Left ventricle myocardium superior (tissue), 1 donor: ENCODE results near the gene FBXW11. TPM values are rescaled to one million over a fixed set of nuclear protein-coding genes. Genes with fewer than 3 reads are reported as not detected.
A peak's percentile ranks its signal among the peaks of the same experiment; 100 is the strongest.

Source experiments
- ATAC-seq: fragments of 200-7000 bp; cut with Tn5 transposase; one replicate; pipeline ENCODE4 v1.9.1; 2020; ENCODE audit warnings: mild to moderate bottlenecking, moderate library complexity
- DNase-seq: peaks from one replicate; pipeline ENCODE4 v3.0.0-alpha.2; 2020
- intact Hi-C: fragments of 100-400 bp; cut with micrococcal nuclease; formaldehyde crosslinking; loops from one replicate; pipeline ENCODE4 v1.11.0; 2022
- total RNA-seq: library from RNA; stranded (reverse); fragmentation: NEBNext Ultra II Directional; extraction: Animal tissue kit (Norgen Biotek cat#: 25700); gene quantifications from one replicate; pipeline ENCODE4 v1.2.1, GENCODE V29; 2021
- donor health status: DM: no; HTN: yes; CAD: no; lungs with severe emphysema.

FBXW11 gene
- total RNA-seq, 1 donor from 2014 or later, result 69.0 TPM

DNA sequence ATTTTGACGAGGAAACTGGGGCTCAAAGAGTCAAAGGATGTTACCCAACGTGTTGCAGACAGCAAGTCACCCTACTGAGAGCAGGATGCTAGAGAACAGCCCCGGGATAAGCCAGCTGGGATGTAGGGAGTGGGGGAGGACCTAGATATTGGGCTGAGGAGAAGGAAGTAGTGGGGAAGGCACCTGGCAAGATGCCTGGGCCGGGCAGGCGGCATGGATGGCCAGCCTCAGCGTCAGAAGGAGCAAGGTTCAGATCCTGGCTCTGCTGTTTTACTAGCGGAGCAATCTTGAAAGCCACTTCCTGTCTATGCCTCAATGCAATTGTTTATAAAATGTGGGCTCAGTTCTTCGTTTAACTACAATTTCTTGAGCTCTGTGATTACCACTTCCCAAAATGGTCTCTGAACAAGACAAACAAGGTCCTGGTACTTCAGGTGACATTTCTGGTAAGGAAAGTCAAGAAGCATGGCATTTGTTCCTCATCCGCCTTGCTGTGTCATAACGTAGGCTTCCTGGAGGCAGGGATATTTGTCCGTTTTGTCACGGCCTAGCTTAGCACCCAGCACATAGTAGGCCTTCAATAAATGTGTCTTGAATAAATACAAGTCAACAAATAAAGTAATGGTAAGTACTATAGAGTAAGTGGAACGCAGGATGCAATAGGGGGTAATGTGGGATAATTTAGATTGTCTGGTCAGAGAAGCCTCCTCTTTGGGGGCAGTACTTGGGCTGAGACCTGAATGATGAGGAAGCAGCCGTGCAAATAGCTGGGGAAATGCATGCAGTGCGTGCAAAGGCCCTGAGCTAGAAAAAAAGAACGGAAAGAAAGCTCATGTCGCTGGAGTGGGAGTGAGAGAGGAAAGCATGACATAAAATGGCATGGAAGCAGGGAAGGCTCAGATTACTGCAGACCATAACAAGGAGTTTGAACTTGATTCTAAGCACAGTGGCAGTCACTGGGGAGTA is 150.4 kb downstream of the FBXW11 start:
- ATAC-seq (no peak), DNase-seq (no peak)
- intact Hi-C loops, result no loop called here

DNA sequence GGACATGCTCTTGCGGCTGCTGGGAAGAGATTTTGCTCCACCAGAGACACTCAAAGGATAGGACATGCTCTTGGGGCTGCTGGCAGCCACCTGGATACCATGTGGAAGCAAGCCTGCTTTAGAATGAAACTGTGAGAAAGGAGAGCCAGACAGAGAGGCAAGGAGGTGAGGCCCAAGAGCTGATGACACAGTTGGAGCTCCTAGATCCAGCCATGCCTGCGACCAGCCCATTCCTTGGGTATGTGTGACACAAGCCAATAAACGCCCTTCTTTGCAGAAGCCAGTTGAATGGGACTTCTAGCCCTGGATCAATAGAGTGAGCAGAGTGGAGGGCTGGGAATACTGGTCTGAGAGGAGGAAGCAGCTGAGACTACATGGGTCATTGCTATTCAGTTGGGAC is 151.2 kb downstream of the FBXW11 start:
- intact Hi-C loops, result no loop called here
- ATAC-seq, result no peak
- DNase-seq, result no peak

DNA sequence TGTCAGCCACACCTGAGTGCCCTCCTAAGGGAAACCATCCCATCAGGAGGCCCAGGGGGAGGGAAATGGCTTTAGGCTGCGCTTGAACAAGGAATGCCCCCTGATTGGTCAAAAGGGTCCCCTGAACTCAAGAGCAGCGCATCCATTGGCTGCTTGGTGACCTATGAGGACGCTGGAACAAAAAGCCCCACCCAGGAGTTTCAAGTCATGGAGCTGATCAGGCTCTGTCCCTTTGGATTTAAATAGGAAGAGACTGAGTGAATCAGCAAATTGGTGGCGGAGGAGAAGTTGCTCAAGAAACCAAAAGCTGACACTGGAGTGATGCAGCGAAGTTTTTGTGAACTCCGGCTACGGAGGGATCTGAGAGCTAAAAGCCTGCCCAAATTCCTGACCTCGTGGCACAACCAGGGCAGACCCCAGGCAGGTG is 154.2 kb downstream of the FBXW11 start:
- intact Hi-C loops, result no loop called here
- no peak for ATAC-seq
- no peak for DNase-seq

DNA sequence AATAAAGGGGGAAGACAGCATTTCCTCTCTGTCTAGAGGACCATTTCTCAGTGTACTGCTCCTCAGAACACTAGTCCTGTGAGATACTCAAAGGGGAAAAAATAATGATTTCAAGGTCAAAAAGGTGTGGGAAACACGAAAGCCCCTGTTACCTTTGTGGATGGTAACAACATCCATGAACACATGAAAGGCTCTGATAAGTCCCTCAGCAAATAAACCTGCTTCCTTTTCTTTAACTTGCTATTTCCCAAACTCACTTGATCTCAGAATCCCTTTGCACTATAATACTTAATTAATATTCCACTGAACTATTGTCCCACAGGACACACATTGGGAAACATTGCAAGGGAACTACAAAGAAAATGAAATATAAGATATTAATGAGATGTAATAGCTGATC is 155.2 kb downstream of the FBXW11 start:
- no peak for DNase-seq
- ATAC-seq, result no peak
- intact Hi-C loops, result no loop called here

DNA sequence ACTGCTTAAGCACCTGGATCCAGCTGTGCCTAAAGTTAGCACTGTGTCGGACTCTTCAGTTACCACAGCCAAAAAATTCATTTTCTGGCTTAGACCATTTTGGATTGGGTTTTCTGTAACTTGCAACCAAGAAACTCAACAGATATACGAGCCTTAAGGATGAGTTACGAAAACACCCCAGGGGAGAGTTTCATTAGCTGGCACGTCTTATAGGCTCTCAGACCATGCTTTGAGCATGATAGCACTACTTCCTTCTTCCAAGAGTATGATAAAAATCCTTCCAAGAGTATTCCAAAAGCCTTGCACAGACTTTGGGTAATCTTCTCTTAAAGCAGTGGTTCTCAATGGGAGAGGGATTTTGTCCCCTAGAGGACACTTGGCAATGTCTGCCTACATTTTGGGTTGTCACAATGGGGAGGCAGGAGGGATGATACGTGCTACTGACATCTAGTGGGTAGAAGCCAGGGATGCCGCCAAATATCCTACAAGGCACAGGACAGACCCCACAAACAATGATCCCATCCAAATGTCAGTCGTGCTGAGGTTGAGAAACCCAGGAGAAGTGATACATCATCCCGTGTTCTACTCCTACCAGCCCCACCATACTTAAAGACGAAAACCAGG is 156.0 kb downstream of the FBXW11 start:
- intact Hi-C loops, result no loop called here
- no peak for DNase-seq
- peak; percentile 58 for ATAC-seq

DNA sequence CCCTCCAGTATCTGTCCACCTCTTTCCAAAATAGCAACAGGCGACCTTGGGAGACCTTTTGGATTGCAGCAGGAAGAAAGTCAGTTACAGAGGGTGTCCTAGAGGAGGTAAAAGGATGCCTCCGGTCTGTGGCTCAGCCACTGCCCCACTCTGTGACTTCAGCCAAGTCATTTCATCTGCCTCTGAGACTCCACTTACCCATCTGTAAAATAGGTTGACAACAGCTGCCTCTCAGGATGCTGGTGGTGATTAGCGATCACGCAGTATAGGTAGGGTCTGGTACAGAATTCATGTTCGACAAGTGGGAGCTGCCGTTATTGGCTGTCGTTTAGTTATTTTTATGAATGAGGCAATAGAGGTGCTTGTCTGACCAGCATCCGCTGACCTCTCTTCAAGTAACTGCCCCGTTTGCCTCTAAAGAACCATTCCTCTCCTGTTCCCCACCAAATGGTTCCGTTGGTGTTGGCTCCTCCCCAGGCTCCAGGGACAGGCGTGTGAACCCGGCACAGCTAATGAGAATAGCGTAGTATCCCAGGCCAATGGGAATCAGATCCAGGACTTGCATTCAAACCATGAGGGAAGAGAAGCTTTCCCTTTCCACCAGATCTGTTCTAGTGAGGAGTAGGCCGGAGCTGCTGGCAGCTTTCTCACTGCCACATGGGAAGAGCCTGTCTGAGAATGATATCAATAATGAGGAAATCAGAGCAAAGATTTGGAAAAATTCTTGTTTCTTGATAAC is 156.7 kb downstream of the FBXW11 start:
- intact Hi-C loops, result no loop called here
- peak; percentile 77 for DNase-seq
- peak; percentile 72 for ATAC-seq

DNA sequence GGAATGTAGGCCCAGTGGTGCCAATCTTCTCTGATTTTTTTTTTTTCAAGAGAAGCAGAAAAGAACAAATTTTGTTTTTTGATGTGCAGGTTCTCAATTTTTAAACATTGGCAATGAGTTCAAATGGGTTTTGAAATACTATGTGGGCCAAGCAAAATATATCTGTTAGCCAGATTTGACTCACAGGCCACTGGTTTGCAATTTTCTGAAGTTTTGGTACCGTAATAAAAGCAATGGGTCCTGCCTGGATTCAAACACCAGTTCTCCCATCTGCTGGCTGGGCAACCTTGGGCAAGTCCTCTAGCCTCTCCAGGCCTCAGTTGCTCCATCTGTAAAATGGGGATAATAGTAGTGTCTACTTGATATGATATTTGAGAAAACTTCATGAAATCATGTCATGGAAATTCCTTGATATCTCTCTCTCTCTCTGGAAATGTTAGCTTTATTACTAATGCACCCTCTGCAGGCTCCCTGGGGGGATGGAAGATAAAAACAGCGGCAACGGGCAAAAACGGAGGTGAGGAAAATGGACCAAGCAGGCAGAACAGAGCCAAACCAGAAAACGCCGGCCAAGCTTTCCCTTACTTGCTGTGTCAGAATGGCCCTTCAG is 157.4 kb downstream of the FBXW11 start:
- intact Hi-C loops, result no loop called here
- no peak for ATAC-seq
- no peak for DNase-seq

DNA sequence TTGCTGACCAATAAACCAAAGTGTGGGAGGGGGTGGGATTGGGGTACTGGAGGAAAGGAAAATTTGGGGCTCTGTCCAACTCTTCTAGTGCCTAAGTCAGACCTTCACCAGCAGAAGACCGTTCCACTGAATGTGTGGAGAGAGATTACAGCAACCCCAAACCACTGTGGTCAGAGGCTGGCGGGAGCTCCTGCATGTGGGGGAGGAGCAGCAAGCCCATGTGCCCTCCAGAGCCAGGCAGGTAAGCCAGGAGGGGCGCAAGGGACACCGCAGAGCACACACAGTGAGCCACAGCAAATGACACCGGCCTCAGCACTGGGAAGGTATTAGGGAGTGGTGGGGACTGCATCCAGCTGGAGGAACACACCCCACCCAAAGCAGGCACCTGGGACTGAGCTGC is 158.0 kb downstream of the FBXW11 start:
- intact Hi-C loops, result no loop called here
- ATAC-seq (no peak), DNase-seq (no peak)

DNA sequence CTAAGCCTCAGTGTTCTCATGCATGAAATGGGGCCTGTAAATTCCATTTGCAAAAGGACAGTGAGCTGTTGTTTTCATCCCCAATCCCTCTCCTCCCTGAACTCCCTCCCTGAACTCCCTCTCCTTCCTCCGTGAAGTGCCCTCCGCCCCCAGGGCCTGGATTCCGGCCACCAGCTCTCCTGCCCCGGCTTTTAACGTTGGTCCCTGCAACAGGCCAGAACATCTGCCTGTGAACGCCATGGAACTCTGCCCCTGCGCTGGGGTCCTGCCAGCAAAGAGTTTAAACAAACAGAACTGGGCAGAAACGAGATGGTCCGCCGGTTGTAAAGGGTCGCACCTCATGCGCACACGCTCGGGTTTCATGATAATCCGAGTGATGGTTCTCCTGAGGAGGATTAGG is 158.4 kb downstream of the FBXW11 start:
- DNase-seq (no peak), ATAC-seq (no peak)
- intact Hi-C loops, result no loop called here

DNA sequence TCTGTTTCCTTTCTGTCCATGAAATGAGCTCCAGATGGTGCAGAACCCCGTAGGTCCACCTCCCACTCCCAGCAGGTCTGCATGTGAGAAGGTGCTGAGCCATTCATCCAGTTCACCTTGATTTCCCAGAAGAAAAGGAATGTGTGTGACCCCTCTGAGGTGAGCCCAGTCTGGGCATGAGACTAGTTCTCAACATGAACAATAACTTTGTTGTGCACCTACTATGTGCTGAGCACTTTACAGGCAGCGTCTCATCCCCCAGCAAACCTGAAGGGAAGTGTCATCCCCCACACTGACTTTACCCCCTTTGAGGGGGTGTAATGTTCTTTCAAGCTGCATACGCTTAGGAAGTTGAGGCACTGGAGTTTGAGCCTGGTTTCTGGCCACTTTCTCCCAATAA is 159.4 kb downstream of the FBXW11 start:
- DNase-seq, result no peak
- intact Hi-C loops, result no loop called here
- ATAC-seq, result no peak

DNA sequence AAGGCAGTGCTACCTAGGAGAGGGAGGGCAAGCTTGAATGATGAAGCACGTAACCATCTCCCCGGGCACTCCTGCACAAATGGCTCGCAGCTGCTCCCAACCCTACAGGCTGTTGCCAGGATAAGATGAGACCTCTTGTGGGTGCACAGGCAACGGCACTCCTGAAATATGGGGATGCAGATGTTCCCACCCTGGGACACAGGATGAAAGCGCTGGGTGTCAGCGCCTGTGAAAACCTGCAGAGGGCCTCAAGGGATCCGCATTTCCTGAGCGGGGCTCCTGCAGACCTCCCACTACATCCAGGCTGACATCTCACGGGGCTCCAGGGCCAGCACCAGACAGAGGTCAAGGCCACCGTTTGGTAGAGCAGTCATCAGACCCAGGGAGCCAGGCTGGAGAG is 160.1 kb downstream of the FBXW11 start:
- DNase-seq (no peak), ATAC-seq (no peak)
- intact Hi-C loops, result no loop called here

DNA sequence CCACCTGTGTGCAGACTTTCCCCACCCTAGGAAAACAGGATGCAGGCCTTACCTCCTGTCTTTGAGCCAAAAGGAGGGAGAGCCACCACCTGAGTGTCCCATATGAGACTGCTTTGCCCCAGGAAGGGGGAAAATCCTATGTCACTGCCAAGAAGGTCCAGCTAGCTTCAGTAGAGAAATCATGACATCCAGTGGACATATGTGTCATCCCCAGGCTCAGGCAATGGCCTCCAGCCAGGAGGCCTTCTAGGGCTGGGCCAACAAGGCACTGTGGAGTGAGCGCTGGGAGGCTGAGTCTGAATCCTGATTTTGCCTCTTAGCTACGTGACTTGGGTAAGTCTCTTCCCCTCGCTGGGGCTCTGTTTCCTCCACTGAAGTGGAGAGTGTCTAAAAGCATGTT is 160.6 kb downstream of the FBXW11 start:
- intact Hi-C loops, result no loop called here
- peak; percentile 78 for DNase-seq
- ATAC-seq, result peak; percentile 59

DNA sequence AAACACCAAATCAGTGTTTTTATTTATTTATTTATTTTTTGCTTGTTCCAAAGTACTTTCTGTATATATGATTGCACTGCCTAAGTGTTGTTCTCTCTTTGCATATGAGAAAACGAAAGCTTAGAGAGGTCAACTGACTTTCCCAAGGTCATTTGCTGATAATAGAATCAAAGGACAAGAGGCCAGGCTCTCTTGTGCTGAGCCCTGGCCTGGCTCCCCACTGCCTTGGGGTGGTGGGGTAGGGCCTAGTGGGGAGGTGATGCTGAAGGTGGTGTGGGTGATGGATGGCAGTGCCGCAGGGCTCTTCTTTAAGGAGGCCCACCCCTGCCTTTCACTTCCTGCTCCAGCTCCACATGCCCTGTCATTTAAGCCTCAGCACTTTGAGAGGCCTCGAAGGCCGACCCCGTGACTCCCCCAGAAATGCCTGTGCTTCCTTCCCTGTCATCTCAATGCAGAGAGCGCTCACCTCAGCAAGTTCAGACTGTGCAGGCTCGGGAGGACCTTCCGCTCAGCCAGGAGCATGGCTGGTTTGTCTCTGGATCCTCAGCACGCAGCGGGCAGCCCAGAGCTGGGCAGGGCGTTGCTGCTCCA is 161.3 kb downstream of the FBXW11 start:
- ATAC-seq (peak; percentile 7), DNase-seq (no peak)
- intact Hi-C loops, result no loop called here

DNA sequence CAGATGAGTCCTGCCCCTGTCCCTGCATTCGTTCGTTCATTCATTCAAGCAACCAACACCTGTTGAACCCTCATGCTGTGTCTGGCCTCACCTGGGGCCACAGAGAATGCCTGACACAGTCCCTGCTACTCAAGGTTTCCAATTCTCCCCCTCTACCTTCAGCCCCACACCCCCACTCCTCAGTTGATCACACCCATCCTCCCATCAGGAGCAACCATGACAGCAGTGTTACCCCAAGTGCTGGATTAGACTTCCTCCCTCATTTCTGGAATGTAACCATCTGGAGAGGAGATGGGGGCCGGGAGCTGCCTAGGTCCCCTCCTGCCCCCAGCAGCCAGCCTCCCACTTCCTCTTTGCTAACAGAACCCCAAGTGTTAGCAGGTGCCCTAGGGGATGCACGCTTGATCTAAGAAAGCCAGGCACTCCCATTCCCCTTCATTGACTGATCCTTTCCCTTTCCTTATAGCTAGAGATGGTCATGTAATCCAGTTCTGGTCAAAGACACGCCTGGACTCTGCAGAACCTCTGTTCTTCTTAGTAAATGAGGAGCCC is 163.6 kb downstream of the FBXW11 start:
- intact Hi-C loops, result no loop called here
- DNase-seq, result no peak
- no peak for ATAC-seq

DNA sequence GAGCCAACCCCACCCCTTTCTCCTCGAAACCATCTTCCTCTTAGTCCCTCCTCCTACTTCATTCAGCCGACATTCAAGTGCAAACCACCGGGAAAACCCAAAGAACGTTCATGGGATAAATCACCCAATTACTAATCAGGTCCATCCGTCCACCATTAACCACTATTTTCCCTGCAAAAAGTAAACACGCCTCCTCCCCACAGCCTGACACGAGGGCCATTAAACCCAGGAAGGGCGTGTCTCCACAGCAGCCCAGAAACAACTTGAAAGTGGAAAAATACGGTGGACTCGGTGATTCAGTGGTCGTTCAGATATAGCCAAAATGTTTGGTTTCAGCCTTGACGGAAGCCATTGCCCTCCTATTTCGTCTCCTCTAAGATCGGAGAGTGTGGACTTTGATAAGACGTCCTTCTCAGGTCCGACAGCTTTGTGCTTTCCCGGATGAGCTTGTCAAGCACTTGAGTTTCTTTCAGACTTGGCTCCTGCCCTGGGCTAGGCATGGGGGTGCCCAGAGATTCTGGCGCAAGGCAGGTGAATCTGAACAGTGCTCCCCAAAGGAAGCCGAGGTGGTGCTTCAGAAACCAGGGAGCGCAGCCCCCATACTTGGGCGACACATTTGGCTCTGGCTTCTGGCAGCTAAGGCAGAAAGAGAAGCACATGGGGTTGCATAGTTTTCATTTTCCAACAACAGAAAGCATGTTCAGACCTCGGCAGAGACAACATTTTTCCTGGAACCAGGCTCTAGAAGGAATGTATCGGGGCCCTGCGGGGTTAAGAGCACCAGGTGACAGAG is 164.3 kb downstream of the FBXW11 start:
- DNase-seq, result no peak
- intact Hi-C loops, result no loop called here
- peak; percentile 19 for ATAC-seq

DNA sequence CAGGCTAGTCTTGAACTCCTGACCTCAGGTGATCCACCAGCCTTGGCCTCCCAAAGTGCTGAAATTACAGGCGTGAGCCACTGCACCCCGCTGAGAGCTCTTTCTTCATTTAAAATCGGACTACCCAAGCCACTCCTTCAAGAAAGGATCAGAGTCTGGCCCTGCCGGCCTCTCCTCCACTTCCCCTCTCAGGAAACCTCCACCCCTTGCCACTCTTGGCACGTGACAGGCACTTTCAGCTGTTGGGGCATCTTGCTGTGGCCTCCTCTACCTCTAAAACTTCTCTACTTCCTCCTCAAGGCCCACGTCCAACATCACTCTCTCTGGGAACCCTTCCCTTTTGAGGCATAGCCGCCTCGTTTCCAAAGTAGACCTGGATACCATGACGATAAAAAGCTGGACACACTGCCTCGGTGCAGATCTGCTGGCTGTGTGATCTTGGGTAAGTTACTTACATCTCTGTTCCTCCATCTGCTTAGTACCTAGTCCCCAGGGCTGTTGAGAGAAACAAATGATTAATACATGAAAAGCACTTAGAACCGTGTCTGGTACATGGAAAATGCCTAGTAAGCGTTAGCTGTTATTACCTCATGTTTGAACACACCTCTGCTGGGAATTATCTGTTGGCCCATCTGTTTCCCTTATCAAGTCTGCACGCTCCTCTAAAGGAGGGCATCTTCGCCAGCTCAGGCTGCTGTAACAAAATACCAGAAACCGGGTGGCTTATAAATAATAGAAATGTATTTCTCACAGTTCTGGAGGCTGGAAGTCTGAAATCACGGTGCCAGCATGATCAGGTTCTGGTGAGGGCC is 165.5 kb downstream of the FBXW11 start:
- DNase-seq (no peak), ATAC-seq (no peak)
- intact Hi-C loops, result no loop called here

DNA sequence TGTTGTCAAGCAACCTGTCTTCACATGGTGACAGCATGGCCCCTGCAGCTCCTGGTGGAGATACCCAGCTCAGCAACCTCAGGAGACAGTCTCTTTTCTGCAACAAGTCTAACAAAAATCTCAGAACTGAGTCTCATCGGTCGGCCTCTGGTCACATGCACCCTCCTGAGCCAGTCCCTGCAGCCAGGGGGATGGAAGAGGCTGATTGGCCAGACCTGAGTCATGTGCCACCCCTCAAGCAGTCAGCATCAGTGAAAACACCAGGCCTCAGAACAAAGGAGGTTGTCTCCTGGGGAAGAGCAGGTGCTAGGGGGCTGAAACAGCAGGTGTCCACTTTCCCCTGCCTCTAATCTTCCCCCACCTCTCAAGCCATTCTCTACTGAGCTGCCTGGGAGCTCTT is 166.4 kb downstream of the FBXW11 start:
- DNase-seq (no peak), ATAC-seq (no peak)
- intact Hi-C loops, result no loop called here
